IMR-90 (cell line): ENCODE measurements around the gene TRPM4. TPM values are rescaled to one million over a fixed set of nuclear protein-coding genes. Genes with fewer than 3 reads are reported as not detected.

ENCODE experiments used
- ATAC-seq: fragments of 200-7000 bp; cut with Tn5 transposase; 2 replicates; pipeline ENCODE4 v1.9.1; 2020; ENCODE audit warnings: low read depth, mild to moderate bottlenecking, moderate library complexity
- BruUV-seq: library from RNA; stranded (reverse); fragments of 400-500 nt; replicated peaks from 2 replicates; lab custom pipeline; 2021; lab: Mats Ljungman, UMichigan
- CTCF ChIA-PET: fragments of 300-600 bp; formaldehyde crosslinking; extraction: SDS; loops from one replicate; lab custom pipeline; 2021; ENCODE audit warnings: antibody characterized with exemption; lab: Yijun Ruan, JAX
- POLR2A ChIA-PET: fragments of 300-600 bp; sonication (Branson Sonifier 250); formaldehyde crosslinking; loops from one replicate; lab custom pipeline; 2022; ENCODE audit warnings: antibody characterized with exemption; ENCODE audit not compliant: unreplicated experiment; lab: Charles Lee
- DNase-seq: peaks from one replicate; pipeline ENCODE4 v3.0.0; 2013
- H2AFZ ChIP-seq: replicated peaks from 2 replicates; pipeline ENCODE3; 2013; ENCODE audit warnings: low read length, mild to moderate bottlenecking; ENCODE audit not compliant: poor library complexity
- H2AK5ac ChIP-seq: 2 replicates; pipeline ENCODE4 v1.6.1; 2013; ENCODE audit warnings: low read depth, low read length, inconsistent platforms
- H2AK9ac ChIP-seq: replicated peaks from 2 replicates; pipeline ENCODE3; 2013; ENCODE audit warnings: mild to moderate bottlenecking, low read depth, low read length, moderate library complexity; ENCODE audit not compliant: poor library complexity
- H2BK120ac ChIP-seq: 2 replicates; pipeline ENCODE4 v1.6.1; 2013; ENCODE audit warnings: low read depth, low read length, inconsistent platforms
- H2BK15ac ChIP-seq: 3 replicates; pipeline ENCODE4 v1.6.1; 2013; ENCODE audit warnings: low read depth, low read length, inconsistent platforms
- H2BK20ac ChIP-seq: 2 replicates; pipeline ENCODE4 v1.6.1; 2013; ENCODE audit warnings: low read depth, mild to moderate bottlenecking, inconsistent platforms, low read length, moderate library complexity
- H2BK5ac ChIP-seq: 2 replicates; pipeline ENCODE4 v1.6.1; 2013; ENCODE audit warnings: mild to moderate bottlenecking, low read depth, low read length, inconsistent platforms; ENCODE audit not compliant: poor library complexity, severe bottlenecking
- H3K14ac ChIP-seq: replicated peaks from 2 replicates; pipeline ENCODE4 v1.6.1; 2013; ENCODE audit warnings: low read depth, low read length, inconsistent platforms
- H3K18ac ChIP-seq: 2 replicates; pipeline ENCODE4 v1.6.1; 2013; ENCODE audit warnings: low read depth, low read length, control low read depth
- H3K23ac ChIP-seq: 2 replicates; pipeline ENCODE4 v1.6.1; 2013; ENCODE audit warnings: low read depth, low read length, inconsistent platforms
- H3K27ac ChIP-seq: 2 replicates; pipeline ENCODE4 v1.5.1; 2013; ENCODE audit warnings: mild to moderate bottlenecking, control low read depth, low read length; ENCODE audit not compliant: insufficient read depth
- H3K27me3 ChIP-seq: 2 replicates; pipeline ENCODE4 v1.6.1; 2013; ENCODE audit warnings: low read length; ENCODE audit not compliant: control insufficient read depth, insufficient read depth
- H3K36me3 ChIP-seq: 2 replicates; pipeline ENCODE4 v1.6.1; 2013; ENCODE audit warnings: low read length, mixed read lengths; ENCODE audit not compliant: control insufficient read depth, insufficient read depth
- H3K4ac ChIP-seq: 2 replicates; pipeline ENCODE4 v1.6.1; 2013; ENCODE audit warnings: low read depth, low read length, inconsistent platforms
- H3K4me1 ChIP-seq: 2 replicates; pipeline ENCODE4 v1.6.1; 2013; ENCODE audit warnings: low read length, mixed read lengths; ENCODE audit not compliant: control insufficient read depth, insufficient read depth
- H3K4me2 ChIP-seq: 2 replicates; pipeline ENCODE4 v1.6.1; 2013; ENCODE audit warnings: low read depth, mild to moderate bottlenecking, control low read depth, low read length, moderate library complexity
- H3K4me3 ChIP-seq: 2 replicates; pipeline ENCODE4 v1.5.1; 2013; ENCODE audit warnings: low read depth, mild to moderate bottlenecking, control low read depth, low read length, moderate library complexity; ENCODE audit not compliant: insufficient read depth
- H3K56ac ChIP-seq: 2 replicates; pipeline ENCODE4 v1.6.1; 2013; ENCODE audit warnings: low read length, inconsistent platforms; ENCODE audit not compliant: insufficient read depth; ENCODE audit errors: extremely low read depth
- H3K79me1 ChIP-seq, 2 experiments: 2 replicates each; pipeline ENCODE4 v1.6.1; 2013; ENCODE audit warnings: low read length in 2 of 2, inconsistent platforms in 1 of 2, low read depth in 1 of 2
- H3K9ac ChIP-seq: 2 replicates; pipeline ENCODE4 v1.6.1; 2013; ENCODE audit warnings: low read depth, low read length, control low read depth
- H3K9me1 ChIP-seq: 2 replicates; pipeline ENCODE4 v1.6.1; 2013; ENCODE audit warnings: low read length, inconsistent platforms; ENCODE audit not compliant: insufficient read depth
- H3K9me3 ChIP-seq: 2 replicates; pipeline ENCODE4 v1.6.1; 2013; ENCODE audit warnings: low read length; ENCODE audit not compliant: control insufficient read depth, insufficient read depth
- H4K20me1 ChIP-seq: 2 replicates; pipeline ENCODE4 v1.6.1; 2013; ENCODE audit warnings: low read length, inconsistent platforms; ENCODE audit not compliant: insufficient read depth
- H4K5ac ChIP-seq: 2 replicates; pipeline ENCODE4 v1.6.1; 2013; ENCODE audit warnings: mild to moderate bottlenecking, low read depth, low read length, control low read depth
- H4K8ac ChIP-seq, 2 experiments: 2 replicates each; pipeline ENCODE4 v1.6.1; 2013; ENCODE audit warnings: low read depth in 2 of 2, low read length in 2 of 2, control low read depth in 1 of 2, inconsistent platforms in 1 of 2
- H4K91ac ChIP-seq: 2 replicates; pipeline ENCODE4 v1.6.1; 2013; ENCODE audit warnings: low read depth, low read length, inconsistent platforms; ENCODE audit not compliant: insufficient read depth
- BHLHE40 ChIP-seq: fragments of 150-350 bp; IDR thresholded peaks from 2 replicates; pipeline ENCODE4 v1.6.1; 2016; ENCODE audit warnings: mild to moderate bottlenecking, low read depth, low read length
- CEBPB ChIP-seq: IDR thresholded peaks from 2 replicates; pipeline ENCODE4 v1.6.1; 2012; ENCODE audit warnings: low read depth, low read length, improper control_type of control experiment
- CHD1 ChIP-seq: IDR thresholded peaks from 2 replicates; pipeline ENCODE4 v1.6.1; 2012; ENCODE audit warnings: low read depth, low read length, improper control_type of control experiment
- FOS ChIP-seq: fragments of 150-350 bp; IDR thresholded peaks from 2 replicates; pipeline ENCODE4 v1.6.1; 2016; ENCODE audit warnings: low read depth, low read length
- MAFK ChIP-seq: IDR thresholded peaks from 2 replicates; pipeline ENCODE4 v1.6.1; 2012; ENCODE audit warnings: low read depth, low read length, improper control_type of control experiment
- MXI1 ChIP-seq: IDR thresholded peaks from 2 replicates; pipeline ENCODE4 v1.6.1; 2012; ENCODE audit warnings: low read depth, mild to moderate bottlenecking, low read length, moderate library complexity, borderline replicate concordance
- NFE2L2 ChIP-seq: fragments of 150-350 bp; IDR thresholded peaks from 2 replicates; pipeline ENCODE4 v1.6.1; 2016; ENCODE audit warnings: low read depth, mild to moderate bottlenecking, low read length
- POLR2A ChIP-seq: IDR thresholded peaks from 2 replicates; pipeline ENCODE4 v1.6.1; 2012; ENCODE audit warnings: mild to moderate bottlenecking, low read depth, low read length
- RAD21 ChIP-seq: IDR thresholded peaks from 2 replicates; pipeline ENCODE4 v1.6.1; 2012; ENCODE audit warnings: low read length, improper control_type of control experiment
- RFX5 ChIP-seq: IDR thresholded peaks from 2 replicates; pipeline ENCODE4 v1.8.0; 2012; ENCODE audit warnings: low read depth, mild to moderate bottlenecking, low read length, moderate library complexity
- SMC3 ChIP-seq: fragments of 150-350 bp; IDR thresholded peaks from 2 replicates; pipeline ENCODE4 v1.6.1; 2016; ENCODE audit warnings: low read depth, mild to moderate bottlenecking, antibody characterized with exemption, low read length, moderate library complexity
- WGBS, 2 experiments: methylation state at CpG; one replicate each; pipeline versions ENCODE4 v1.1.5 to v1.1.7; 2013; ENCODE audit warnings: missing lambda C conversion rate in 2 of 2; ENCODE audit not compliant: insufficient read length in 1 of 2; ENCODE audit errors: extremely low coverage in 2 of 2; 5-methylcytosine and 5-hydroxymethylcytosine counted together
- dilution Hi-C: fragments of 300-500 bp; cut with HindIII; formaldehyde crosslinking; loops from one replicate; pipeline ENCODE4 v1.14.3; 2018; ENCODE audit warnings: low sequenced_read_pairs; ENCODE audit not compliant: unreplicated experiment
- in situ Hi-C: fragments of 300-500 bp; cut with MboI; formaldehyde crosslinking; loops from 3 replicates; pipeline ENCODE4 v1.14.3; 2019; ENCODE audit warnings: low sequenced_read_pairs, inconsistent platforms, mixed read lengths
- intact Hi-C: fragments of 100-400 bp; cut with micrococcal nuclease; formaldehyde crosslinking; loops from 2 replicates; pipeline ENCODE4 v1.10.0; 2022
- polyA plus RNA-seq, 3 experiments: library from polyadenylated mRNA; depleted of rRNA; stranded (reverse); fragments of >200 nt; gene quantifications; 2 replicates each; pipeline ENCODE4 v1.2.3, GENCODE V29; 2012; ENCODE audit warnings: low replicate concordance in 1 of 3
- total RNA-seq: library from RNA; depleted of rRNA; stranded (reverse); fragments of >200 nt; gene quantifications from 2 replicates; pipeline ENCODE4 v1.2.3, GENCODE V29; 2012
- TF ChIP-seq, protein P1 (sequence below): conservative IDR thresholded peaks from 2 replicates; pipeline ENCODE4 v1.5.1; 2012; ENCODE audit warnings: mild to moderate bottlenecking, low read depth, low read length, improper control_type of control experiment
- TF ChIP-seq, protein P2 (sequence below): fragments of 150-350 bp; IDR thresholded peaks from 2 replicates; pipeline ENCODE4 v1.6.1; 2017; ENCODE audit warnings: mild to moderate bottlenecking, antibody characterized with exemption, low read length, low read depth

Gene TRPM4
- total and polyA plus RNA-seq, 2 of the 4 experiments (the other 2 are of a cell fraction): 2.2 to 19.7 TPM

DNA sequence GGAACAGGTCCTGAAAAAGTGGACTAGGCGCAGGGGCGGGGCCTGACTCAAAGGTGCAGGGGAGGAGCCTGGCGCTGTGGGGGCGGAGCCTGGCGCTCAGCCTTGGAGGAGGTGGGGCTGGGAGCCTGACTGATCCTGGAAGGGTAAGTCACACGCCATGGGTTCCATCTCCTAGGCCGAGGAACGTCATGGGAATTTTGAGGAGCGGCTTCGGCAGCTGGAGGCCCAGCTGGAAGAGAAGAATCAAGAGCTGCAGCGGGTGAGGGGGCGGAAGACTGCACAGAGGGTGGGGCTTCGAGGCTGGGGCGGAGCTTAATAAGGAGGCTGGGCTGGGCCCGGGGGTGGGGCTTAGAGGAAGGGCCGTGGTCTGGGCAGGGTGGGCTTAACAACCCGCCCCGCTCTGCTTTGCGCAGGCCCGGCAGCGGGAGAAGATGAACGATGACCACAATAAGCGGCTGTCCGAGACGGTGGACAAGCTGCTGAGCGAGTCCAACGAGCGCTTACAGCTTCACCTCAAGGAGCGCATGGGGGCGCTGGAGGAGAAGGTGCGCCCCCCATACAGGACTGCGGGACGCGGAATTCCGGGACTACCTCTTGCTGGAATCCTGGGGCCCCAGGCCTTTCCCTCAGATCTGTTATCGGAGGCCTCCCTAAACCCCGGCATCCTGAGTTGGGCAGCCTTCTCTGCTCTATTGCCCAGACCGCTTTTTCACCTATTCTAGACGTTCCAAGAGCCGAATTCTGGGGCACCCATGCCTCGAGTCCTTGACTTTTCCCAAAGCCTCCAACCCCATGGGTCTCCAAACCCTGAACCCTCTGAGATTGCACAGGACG lies 23.8 kb upstream of the TRPM4 start (continued):
- no peak for TF ChIP-seq SMC3

DNA sequence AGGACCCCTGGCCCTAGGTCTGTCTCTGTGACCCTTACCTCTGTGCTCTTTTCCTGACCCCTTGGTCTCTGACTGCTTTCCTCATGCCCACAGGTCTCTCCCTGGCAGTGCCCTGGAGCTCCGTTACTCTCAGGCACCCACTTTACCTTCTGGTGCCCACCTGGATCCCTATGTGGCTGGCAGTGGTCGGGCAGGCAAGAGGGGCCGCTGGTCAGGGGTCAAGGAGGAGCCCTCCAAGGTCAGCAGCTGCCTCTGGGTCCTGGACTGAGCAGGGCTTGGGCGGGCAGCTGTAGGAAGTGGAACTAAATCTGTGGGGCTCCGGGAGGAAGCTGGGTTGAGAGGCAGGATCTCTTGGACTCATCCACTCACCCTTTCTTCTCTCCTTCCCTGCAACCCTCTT lies 21.9 kb upstream of the TRPM4 start:
- Histone ChIP-seq H4K5ac (no peak overlapping the region), H4K20me1 (no peaks in the 10 kb centered on the region), H3K9ac (no peak overlapping the region), H3K14ac (no peak overlapping the region), H4K91ac (no peak overlapping the region), H2BK5ac (no peak overlapping the region), H2AK9ac (no peak overlapping the region), H3K27ac (no peak overlapping the region), H2BK15ac (no peak overlapping the region), H3K23ac (no peak overlapping the region), H3K56ac (no peak overlapping the region), H3K79me1 (no peaks in the 10 kb centered on the region), H2BK20ac (no peak overlapping the region), H2AFZ (no peak overlapping the region), H3K4ac (no peak overlapping the region), H3K9me3 (no peaks in the 10 kb centered on the region), H3K9me1 (peaks cover 6% of the 10 kb centered on the region; the same call in 1 of the 2 replicates), H3K4me3 (no peak overlapping the region), H3K36me3 (no peaks in the 10 kb centered on the region), H3K27me3 (no peaks in the 10 kb centered on the region), H3K4me1 (peaks cover 2% of the 10 kb centered on the region), H2AK5ac (no peak overlapping the region), H3K4me2 (no peak overlapping the region), H4K8ac (no peak overlapping the region), H3K18ac (no peak overlapping the region), H2BK120ac (no peak overlapping the region)
- BruUV-seq: no TSS peak
- WGBS, 2 experiments: no CpG with 5 or more reads among the region's 5 CpGs
- DNase-seq: no peak
- in situ Hi-C loops (no loop called here), intact Hi-C loops (no loop called here), dilution Hi-C loops (no loop called here)
- ATAC-seq: no peak
- ChIA-PET CTCF (no interaction called here), POLR2A (no interaction called here)
- TF ChIP-seq, protein P1, sequence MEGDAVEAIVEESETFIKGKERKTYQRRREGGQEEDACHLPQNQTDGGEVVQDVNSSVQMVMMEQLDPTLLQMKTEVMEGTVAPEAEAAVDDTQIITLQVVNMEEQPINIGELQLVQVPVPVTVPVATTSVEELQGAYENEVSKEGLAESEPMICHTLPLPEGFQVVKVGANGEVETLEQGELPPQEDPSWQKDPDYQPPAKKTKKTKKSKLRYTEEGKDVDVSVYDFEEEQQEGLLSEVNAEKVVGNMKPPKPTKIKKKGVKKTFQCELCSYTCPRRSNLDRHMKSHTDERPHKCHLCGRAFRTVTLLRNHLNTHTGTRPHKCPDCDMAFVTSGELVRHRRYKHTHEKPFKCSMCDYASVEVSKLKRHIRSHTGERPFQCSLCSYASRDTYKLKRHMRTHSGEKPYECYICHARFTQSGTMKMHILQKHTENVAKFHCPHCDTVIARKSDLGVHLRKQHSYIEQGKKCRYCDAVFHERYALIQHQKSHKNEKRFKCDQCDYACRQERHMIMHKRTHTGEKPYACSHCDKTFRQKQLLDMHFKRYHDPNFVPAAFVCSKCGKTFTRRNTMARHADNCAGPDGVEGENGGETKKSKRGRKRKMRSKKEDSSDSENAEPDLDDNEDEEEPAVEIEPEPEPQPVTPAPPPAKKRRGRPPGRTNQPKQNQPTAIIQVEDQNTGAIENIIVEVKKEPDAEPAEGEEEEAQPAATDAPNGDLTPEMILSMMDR: no peak
- TF ChIP-seq MAFK: no peak
- no peak for TF ChIP-seq SMC3
- no peak for TF ChIP-seq FOS
- no peak for TF ChIP-seq BHLHE40
- no peak for TF ChIP-seq NFE2L2
- TF ChIP-seq CEBPB: no peak
- no peak for TF ChIP-seq POLR2A
- TF ChIP-seq CHD1: no peak
- TF ChIP-seq, protein P2, sequence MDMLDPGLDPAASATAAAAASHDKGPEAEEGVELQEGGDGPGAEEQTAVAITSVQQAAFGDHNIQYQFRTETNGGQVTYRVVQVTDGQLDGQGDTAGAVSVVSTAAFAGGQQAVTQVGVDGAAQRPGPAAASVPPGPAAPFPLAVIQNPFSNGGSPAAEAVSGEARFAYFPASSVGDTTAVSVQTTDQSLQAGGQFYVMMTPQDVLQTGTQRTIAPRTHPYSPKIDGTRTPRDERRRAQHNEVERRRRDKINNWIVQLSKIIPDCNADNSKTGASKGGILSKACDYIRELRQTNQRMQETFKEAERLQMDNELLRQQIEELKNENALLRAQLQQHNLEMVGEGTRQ: no peak
- TF ChIP-seq RAD21: no peak
- no peak for TF ChIP-seq MXI1
- no peak for TF ChIP-seq RFX5
